Spinal cord (tissue), 10 donors: ENCODE data around the gene DMKN. TPM values are rescaled to one million over a fixed set of nuclear protein-coding genes. Genes with fewer than 3 reads are reported as not detected.

ENCODE experiments used
- DNase-seq, 6 donors: peaks; one replicate each; pipeline versions ENCODE4 v3.0.0 to v3.0.0-alpha.2; 2013 to 2015; ENCODE audit warnings: low spot score in 6 of 6, low read depth in 4 of 6
- H3K27ac ChIP-seq: one replicate; pipeline ENCODE4 v1.5.1; 2013; ENCODE audit warnings: low read depth, low read length, control low read depth
- H3K27me3 ChIP-seq: one replicate; pipeline ENCODE4 v1.6.1; 2013; ENCODE audit warnings: low read length; ENCODE audit not compliant: control insufficient read depth, insufficient read depth
- H3K36me3 ChIP-seq: one replicate; pipeline ENCODE4 v1.6.1; 2013; ENCODE audit warnings: low read length; ENCODE audit not compliant: control insufficient read depth, insufficient read depth
- H3K4me1 ChIP-seq: one replicate; pipeline ENCODE4 v1.6.1; 2013; ENCODE audit warnings: low read length; ENCODE audit not compliant: control insufficient read depth, insufficient read depth
- H3K4me3 ChIP-seq: one replicate; pipeline ENCODE4 v1.5.1; 2013; ENCODE audit warnings: low read depth, low read length, control low read depth
- H3K9me3 ChIP-seq: one replicate; pipeline ENCODE4 v1.6.1; 2013; ENCODE audit warnings: low read length; ENCODE audit not compliant: control insufficient read depth, insufficient read depth
- WGBS: methylation state at CpG from one replicate; pipeline ENCODE4 v1.1.5; 2013; ENCODE audit warnings: missing lambda C conversion rate; ENCODE audit not compliant: insufficient coverage; 5-methylcytosine and 5-hydroxymethylcytosine counted together
- long read RNA-seq, 4 donors: transcript quantifications; one replicate each; lab custom pipeline, GENCODE V29; 2026
- polyA plus RNA-seq, 2 donors: library from polyadenylated mRNA; unstranded; fragments of 120-200 nt; gene quantifications; one replicate each; pipeline ENCODE4 v1.2.1, GENCODE V29; 2013; ENCODE audit not compliant: insufficient read length in 2 of 2
- total RNA-seq, 2 donors: library from RNA; depleted of rRNA in 1 of 2; stranded (reverse); fragments of 120-200 nt in 1 of 2; fragments of >200 nt in 1 of 2; gene quantifications; one replicate each; pipeline versions ENCODE4 v1.2.3 to v1.2.4, GENCODE V29; 2013 to 2014
- donor health status: healthy.

DMKN gene, protein sequence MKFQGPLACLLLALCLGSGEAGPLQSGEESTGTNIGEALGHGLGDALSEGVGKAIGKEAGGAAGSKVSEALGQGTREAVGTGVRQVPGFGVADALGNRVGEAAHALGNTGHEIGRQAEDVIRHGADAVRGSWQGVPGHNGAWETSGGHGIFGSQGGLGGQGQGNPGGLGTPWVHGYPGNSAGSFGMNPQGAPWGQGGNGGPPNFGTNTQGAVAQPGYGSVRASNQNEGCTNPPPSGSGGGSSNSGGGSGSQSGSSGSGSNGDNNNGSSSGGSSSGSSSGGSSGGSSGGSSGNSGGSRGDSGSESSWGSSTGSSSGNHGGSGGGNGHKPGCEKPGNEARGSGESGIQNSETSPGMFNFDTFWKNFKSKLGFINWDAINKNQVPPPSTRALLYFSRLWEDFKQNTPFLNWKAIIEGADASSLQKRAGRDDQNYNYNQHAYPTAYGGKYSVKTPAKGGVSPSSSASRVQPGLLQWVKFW
- total RNA-seq, result 10 to 100 TPM; 10.4 to 49.0 TPM
- 10 to 100 TPM; 18.1 to 31.2 TPM for polyA plus RNA-seq
- long read RNA-seq, donor 1, partial matches to known transcripts, result 0 of 5 reads
- long read RNA-seq, donor 1, other reads (novel, unspliced or antisense), result 0 of 5 reads
- long read RNA-seq, donor 2, partial matches to known transcripts, result 0 of 1 reads
- long read RNA-seq, donor 2, other reads (novel, unspliced or antisense), result 0 of 1 reads
- long read RNA-seq, donor 3, partial matches to known transcripts, result 0 of 1 reads
- long read RNA-seq, donor 3, other reads (novel, unspliced or antisense), result 0 of 1 reads
- long read RNA-seq, donor 4, transcript DMKN-243 (2 exons, 768 nt), result major isoform, 5 of 32 reads
- long read RNA-seq, donor 4, transcript DMKN-240 (4 exons, 306 nt), result major isoform, 5 of 32 reads
- long read RNA-seq, donor 4, partial matches to known transcripts, result 0 of 32 reads
- long read RNA-seq, donor 4, other reads (novel, unspliced or antisense), result 0 of 32 reads

DNA sequence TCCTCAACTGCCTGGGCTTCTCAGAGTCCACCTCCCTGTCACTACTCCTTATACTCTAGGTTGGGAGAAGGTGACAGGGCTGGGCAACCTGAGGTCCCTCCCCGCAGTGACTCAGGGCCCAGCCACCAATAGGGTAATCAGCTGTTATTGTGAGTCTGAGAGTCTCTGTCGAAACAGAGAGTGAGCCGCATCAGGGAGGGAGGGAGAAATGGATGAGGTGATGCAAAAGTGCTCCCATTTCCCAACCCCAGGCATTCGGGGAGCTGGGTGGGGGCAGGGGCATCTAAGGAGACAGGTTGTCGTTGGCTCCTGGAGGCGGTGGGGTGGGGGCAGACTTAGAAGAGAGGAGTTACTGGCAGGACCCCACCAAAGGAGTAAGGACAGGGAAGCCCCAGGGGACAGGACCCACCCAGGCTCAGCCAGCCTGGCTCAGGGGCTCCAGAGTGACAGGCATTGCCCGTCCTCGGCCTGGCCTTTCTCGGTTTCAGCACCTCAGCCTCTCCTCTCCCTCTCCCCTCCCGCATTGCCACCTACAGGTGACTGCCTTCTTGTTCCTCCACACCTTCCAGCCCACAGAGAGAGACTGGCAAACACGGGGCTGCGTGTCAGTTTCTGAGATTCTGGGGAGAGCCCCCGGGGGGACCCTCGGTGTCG lies at the start of gene DMKN:
DMKN (minus strand) TSS at position 22 of the 654 bp plus-strand sequence. CDS start 174 bp downstream, outside the sequence.
- peaks cover 47% of the 10 kb centered on the region for H3K27me3 ChIP-seq
- DNase-seq, result no peak
- WGBS, result 12% methylated on average over 12 of the region's 15 CpGs

DNA sequence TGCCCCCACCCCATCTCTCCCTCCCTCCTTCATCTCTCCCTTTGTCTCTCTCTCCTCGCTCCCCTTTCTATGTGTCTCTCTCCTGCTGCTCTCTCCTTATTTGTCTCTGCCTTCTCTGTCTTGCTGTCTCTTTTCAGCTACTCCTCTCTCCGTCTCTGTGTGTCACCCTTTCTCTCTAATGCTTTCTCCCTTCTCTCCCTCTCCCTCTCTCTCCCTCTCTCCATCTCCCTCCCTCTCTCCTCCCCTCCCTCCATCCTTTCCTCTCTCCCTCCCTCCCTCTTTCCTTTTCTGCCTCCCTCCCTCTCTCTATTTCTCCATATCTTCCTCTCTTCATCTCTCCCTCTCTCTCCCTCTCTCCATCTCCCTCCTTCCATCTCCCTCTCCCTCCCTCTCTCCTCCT lies 49.3 kb upstream of the DMKN start:
- Histone ChIP-seq H3K4me1 (peaks cover 10% of the 10 kb centered on the region), H3K27ac (no peak overlapping the region), H3K27me3 (peaks cover 23% of the 10 kb centered on the region), H3K4me3 (no peak overlapping the region), H3K36me3 (no peaks in the 10 kb centered on the region), H3K9me3 (no peaks in the 10 kb centered on the region)
- DNase-seq, result no peak
- 49% methylated on average over 2 of the region's 2 CpGs for WGBS

More for the DNA sequence above, at the start of gene DMKN:
- H3K36me3 ChIP-seq, result no peaks in the 10 kb centered on the region
- no peak within 1 kb of the TSS for H3K27ac ChIP-seq
- H3K4me3 ChIP-seq, result no peak within 1 kb of the TSS
- no peaks in the 10 kb centered on the region for H3K9me3 ChIP-seq
- peaks cover 22% of the 10 kb centered on the region for H3K4me1 ChIP-seq

DNA sequence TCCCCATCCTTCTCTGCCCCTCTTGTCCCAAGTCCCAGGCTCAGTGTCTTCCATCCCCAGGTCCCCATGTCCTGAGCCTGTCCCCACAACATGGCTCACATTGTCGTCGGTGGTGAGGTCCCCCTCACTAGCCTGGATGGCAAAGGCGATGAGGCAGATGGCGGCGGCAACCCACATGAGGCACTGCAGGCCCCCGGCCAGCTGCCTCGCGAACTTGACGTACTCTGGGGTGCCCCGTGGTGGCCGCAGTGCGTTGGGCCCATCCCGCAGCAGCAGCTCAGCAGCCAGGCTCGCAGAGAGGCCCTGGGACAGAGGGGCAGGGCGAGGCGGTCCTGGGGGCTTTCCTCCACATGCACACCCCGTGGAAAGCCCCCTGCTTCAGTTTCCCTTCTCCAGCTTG lies 48.9 kb upstream of the DMKN start:
- no peak overlapping the region for H3K4me3 ChIP-seq
- no peak for DNase-seq
- no peak overlapping the region for H3K27ac ChIP-seq
- WGBS, result 60% methylated on average over 17 of the region's 17 CpGs
- no peaks in the 10 kb centered on the region for H3K9me3 ChIP-seq
- H3K4me1 ChIP-seq, result peaks cover 14% of the 10 kb centered on the region
- H3K36me3 ChIP-seq, result no peaks in the 10 kb centered on the region
- H3K27me3 ChIP-seq, result peaks cover 26% of the 10 kb centered on the region

DNA sequence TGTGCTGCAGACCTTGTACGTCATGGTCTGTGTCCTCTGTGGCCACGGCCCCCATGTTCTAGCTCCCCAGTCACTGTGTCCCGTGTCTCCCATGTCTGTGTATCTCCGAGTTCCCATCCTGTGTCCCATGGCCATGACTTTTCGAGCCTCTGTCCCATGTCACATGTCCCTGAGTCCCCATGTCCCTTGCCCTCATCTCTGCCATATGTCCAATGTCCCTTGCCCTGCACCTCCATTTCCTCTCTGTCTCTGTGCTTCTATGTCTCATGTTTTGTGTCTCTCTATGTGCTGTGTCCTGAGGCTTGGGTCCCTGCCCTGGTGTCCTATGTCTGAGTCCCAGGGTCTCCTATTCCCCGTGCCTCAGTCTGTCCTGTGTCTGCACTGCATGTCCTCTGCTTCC lies 48.0 kb upstream of the DMKN start:
- 82% methylated on average over 5 of the region's 6 CpGs for WGBS
- Histone ChIP-seq H3K4me3 (no peak overlapping the region), H3K36me3 (no peaks in the 10 kb centered on the region)

DNA sequence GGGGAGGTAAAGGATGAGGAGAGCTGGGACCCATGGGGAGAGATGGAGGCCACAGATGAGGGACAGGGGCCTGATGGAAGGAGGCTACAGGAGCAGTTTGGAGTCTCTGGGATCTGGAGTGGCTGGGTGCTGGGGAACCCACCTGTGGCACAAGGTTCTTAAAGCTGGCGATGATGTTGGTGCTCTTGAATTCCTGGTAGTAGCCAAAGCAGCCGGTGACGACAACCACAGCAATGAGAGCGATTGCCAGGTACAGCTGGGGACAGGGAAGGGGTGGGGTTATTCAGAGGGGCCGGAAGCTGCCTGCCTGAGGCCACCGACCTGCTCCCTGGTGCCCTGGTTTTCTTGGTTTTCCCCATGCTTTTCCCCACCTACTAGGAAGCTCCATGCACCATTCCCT lies 47.2 kb upstream of the DMKN start:
- Histone ChIP-seq H3K4me3 (no peak overlapping the region), H3K27ac (no peak overlapping the region), H3K4me1 (peaks cover 15% of the 10 kb centered on the region), H3K27me3 (peaks cover 28% of the 10 kb centered on the region), H3K36me3 (no peaks in the 10 kb centered on the region), H3K9me3 (no peaks in the 10 kb centered on the region)
- WGBS, result 67% methylated on average over 3 of the region's 6 CpGs
- no peak for DNase-seq

More for the DNA sequence above, 48.0 kb upstream of the DMKN start:
- no peak for DNase-seq
- Histone ChIP-seq H3K4me1 (peaks cover 15% of the 10 kb centered on the region), H3K9me3 (no peaks in the 10 kb centered on the region), H3K27me3 (peaks cover 28% of the 10 kb centered on the region), H3K27ac (no peak overlapping the region)

DNA sequence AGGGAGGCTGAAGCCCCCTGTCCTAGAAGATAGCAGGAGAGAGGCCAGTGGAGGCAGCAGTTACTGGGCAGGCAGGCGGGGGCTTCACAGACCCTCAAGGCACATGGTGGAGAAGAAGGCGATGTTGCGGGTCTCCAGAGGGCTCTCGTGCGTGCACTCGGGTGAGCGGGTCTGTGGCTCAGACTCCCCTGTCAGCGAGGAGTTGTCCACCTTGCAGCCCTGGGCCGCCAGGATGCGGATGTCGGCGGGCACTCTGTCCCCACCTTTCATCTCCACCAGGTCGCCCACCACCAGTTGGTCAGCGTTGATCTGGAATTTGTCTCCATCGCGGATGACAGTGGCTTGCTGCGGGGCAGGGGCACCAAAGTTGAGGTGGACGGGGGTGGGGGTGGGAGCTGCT lies 46.8 kb upstream of the DMKN start:
- H3K36me3 ChIP-seq, result no peaks in the 10 kb centered on the region
- no peak overlapping the region for H3K4me3 ChIP-seq
- 89% methylated on average over 16 of the region's 18 CpGs for WGBS
- H3K4me1 ChIP-seq, result peaks cover 15% of the 10 kb centered on the region
- no peak for DNase-seq
- H3K27ac ChIP-seq, result no peak overlapping the region
- no peaks in the 10 kb centered on the region for H3K9me3 ChIP-seq
- peaks cover 28% of the 10 kb centered on the region for H3K27me3 ChIP-seq

DNA sequence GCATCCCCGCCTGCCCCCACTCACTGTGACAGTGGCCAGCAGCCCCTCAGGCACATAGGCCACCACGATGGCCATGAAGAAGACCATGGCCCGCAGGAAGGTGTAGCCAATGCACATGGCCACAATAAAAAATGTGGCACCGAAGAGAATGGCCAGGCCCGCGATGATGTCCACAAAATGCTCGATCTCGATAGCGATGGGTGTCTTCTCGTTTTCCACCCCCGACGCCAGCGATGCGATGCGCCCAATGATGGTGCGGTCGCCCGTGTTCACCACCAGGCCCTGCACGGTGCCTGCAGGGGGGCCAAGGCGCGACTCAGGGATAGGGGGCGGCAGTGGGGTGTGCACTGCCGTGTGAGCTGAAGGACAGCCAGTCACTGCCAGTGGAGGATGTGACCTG lies 46.3 kb upstream of the DMKN start:
- H3K27me3 ChIP-seq, result peaks cover 28% of the 10 kb centered on the region
- no peaks in the 10 kb centered on the region for H3K9me3 ChIP-seq
- no peaks in the 10 kb centered on the region for H3K36me3 ChIP-seq
- H3K4me1 ChIP-seq, result peaks cover 15% of the 10 kb centered on the region
- H3K27ac ChIP-seq, result no peak overlapping the region
- 89% methylated on average over 23 of the region's 23 CpGs for WGBS
- DNase-seq, result no peak
- H3K4me3 ChIP-seq, result no peak overlapping the region

DNA sequence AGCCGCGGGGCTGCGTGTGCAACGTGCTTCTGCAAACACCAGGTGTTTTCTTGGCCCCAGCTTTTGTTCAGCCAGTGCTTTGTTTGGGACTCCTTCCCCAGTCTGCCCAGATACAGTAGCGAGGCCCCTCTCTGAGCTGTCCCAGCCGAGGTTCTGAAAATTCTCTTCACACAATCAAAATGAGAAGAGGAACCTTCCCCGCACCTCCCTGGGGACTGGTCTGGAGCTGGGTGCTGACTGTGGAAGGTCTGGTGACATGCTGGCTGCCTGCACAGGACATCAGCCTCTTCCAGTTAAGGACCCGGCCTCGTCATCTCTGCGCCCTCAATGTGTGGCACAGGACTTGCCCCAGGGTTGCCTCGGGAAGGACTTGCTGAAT lies 45.8 kb upstream of the DMKN start:
- WGBS, result 75% methylated on average over 9 of the region's 11 CpGs

More for the DNA sequence above, 45.8 kb upstream of the DMKN start:
- no peak overlapping the region for H3K4me3 ChIP-seq
- H3K27me3 ChIP-seq, result peaks cover 28% of the 10 kb centered on the region
- DNase-seq, result no peak
- H3K36me3 ChIP-seq, result no peaks in the 10 kb centered on the region
- no peak overlapping the region for H3K27ac ChIP-seq
- H3K4me1 ChIP-seq, result peaks cover 15% of the 10 kb centered on the region
- no peaks in the 10 kb centered on the region for H3K9me3 ChIP-seq
